ENCODE data around the gene C10orf95.

Gene C10orf95

GRCh38 chr10:102465466-102465865 lies 14.1 kb upstream of the C10orf95 start:
- DNase-seq (ENCODE audit: low read depth), result no peak
- H3K4me3 ChIP-seq (ENCODE audit: control insufficient read depth, low read depth, low read length), result no peak overlapping the region
- no peak for TF ChIP-seq CTCF (IDR thresholded peaks at IDR 0.05; ENCODE audit: control insufficient read depth, insufficient read depth, low read depth, low read length, missing control alignments)

GRCh38 chr10:102463983-102464382 lies 12.6 kb upstream of the C10orf95 start:
- no peak for DNase-seq (ENCODE audit: low read depth)
- no peak overlapping the region for H3K4me3 ChIP-seq (ENCODE audit: control insufficient read depth, low read depth, low read length)
- no peak for TF ChIP-seq CTCF (IDR thresholded peaks at IDR 0.05; ENCODE audit: control insufficient read depth, insufficient read depth, low read depth, low read length, missing control alignments)

- no peak for DNase-seq (ENCODE audit: low read depth)
- TF ChIP-seq CTCF (IDR thresholded peaks at IDR 0.05; ENCODE audit: control insufficient read depth, insufficient read depth, low read depth, low read length, missing control alignments), result no peak
- no peak overlapping the region for H3K4me3 ChIP-seq (ENCODE audit: control insufficient read depth, low read depth, low read length)
These were observed 11.2 kb upstream of the C10orf95 start for GRCh38 chr10:102462512-102463054.

GRCh38 chr10:102461187-102462054 lies 10.1 kb upstream of the C10orf95 start:
- DNase-seq (ENCODE audit: low read depth), result no peak
- H3K4me3 ChIP-seq (ENCODE audit: control insufficient read depth, low read depth, low read length), result peak overlapping the region; percentile 41
- no peak for TF ChIP-seq CTCF (IDR thresholded peaks at IDR 0.05; ENCODE audit: control insufficient read depth, insufficient read depth, low read depth, low read length, missing control alignments)

GRCh38 chr10:102460836-102461186 lies 9.5 kb upstream of the C10orf95 start:
- DNase-seq (ENCODE audit: low read depth), result no peak
- H3K4me3 ChIP-seq (ENCODE audit: control insufficient read depth, low read depth, low read length), result no peak overlapping the region; the same call in 1 of the 2 replicates
- no peak for TF ChIP-seq CTCF (IDR thresholded peaks at IDR 0.05; ENCODE audit: control insufficient read depth, insufficient read depth, low read depth, low read length, missing control alignments)

GRCh38 chr10:102458656-102459055 lies 7.3 kb upstream of the C10orf95 start:
- TF ChIP-seq CTCF (IDR thresholded peaks at IDR 0.05; ENCODE audit: control insufficient read depth, insufficient read depth, low read depth, low read length, missing control alignments), result no peak
- H3K4me3 ChIP-seq (ENCODE audit: control insufficient read depth, low read depth, low read length), result no peak overlapping the region
- no peak for DNase-seq (ENCODE audit: low read depth)
